Activated CD8-positive, alpha-beta memory T cell treated with anti-CD3 and anti-CD28 coated beads, Interleukin-2, amount 50 U/mL, for 1 hour (primary cell): ENCODE measurements around the gene OR7C1.
"Not testable (repeated sequence)": the region's sequence is repeated elsewhere in the genome, so short reads cannot be mapped to it uniquely, and the experiment has no call there.

ENCODE experiments used
- DNase-seq: peaks from one replicate; pipeline ENCODE4 v3.0.0-alpha.2; 2020; ENCODE audit errors: extremely low read depth

OR7C1 gene

DNA sequence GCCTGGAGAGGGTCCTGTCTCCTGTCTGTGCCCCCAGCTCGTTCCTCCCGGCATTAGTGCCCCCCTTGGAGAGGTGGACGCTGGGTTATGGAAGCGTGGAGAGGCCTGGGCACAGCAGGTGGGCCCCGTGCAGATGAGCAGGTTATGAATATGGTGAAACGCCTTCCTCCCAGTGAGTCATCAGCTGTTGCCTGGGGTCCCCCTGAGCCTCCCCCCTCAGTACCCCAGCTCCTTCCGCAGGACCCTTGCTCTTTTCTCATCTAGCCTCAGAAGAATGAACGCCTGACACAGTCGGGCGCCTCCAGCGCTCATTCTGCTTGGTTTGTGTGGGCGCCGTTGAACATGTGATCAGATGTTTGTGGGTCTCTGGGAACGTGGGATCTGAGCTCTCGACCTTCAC is 69.1 kb downstream of the OR7C1 start:
- DNase-seq = not testable (repeated sequence)

DNA sequence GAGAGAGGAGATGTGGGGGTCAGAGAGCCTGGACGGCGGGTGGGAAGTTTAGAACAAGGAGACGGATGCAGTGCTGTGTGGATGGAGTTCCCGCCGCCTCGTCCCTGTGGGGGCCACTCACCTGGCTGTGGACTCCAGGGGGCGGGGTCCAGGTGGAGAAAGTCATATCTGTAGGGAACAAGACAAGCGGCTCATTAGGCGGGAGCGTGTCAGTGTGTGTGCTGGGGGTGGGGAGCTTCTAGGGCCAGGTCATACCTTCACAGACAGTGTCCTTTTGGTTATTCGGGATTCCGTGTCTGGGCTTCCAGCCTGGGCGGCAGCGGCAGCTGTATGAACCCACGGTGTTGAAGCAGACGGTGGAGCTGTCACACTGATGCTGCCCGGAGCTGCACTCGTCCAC is 69.6 kb downstream of the OR7C1 start:
- not testable (repeated sequence) for DNase-seq

DNA sequence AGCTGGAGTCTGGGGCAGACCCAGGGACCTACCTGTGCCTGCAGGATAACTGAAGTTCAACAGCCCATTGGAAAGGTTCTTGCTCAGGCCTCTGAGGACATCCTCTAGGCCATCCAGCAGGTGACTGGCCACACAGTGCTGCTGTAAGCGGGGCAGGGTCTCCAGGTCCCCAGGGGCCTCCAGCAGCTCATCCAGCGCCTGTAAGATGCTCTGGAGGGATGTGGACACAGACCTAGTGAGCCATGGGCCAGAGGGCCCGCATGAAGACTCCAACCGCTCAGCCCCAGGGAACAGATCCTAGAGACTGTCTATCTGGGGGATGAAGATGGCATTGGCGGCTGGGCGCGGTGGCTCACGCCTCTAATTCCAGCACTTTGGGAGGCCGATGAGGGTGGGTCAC is 70.6 kb downstream of the OR7C1 start:
- DNase-seq = no peak

DNA sequence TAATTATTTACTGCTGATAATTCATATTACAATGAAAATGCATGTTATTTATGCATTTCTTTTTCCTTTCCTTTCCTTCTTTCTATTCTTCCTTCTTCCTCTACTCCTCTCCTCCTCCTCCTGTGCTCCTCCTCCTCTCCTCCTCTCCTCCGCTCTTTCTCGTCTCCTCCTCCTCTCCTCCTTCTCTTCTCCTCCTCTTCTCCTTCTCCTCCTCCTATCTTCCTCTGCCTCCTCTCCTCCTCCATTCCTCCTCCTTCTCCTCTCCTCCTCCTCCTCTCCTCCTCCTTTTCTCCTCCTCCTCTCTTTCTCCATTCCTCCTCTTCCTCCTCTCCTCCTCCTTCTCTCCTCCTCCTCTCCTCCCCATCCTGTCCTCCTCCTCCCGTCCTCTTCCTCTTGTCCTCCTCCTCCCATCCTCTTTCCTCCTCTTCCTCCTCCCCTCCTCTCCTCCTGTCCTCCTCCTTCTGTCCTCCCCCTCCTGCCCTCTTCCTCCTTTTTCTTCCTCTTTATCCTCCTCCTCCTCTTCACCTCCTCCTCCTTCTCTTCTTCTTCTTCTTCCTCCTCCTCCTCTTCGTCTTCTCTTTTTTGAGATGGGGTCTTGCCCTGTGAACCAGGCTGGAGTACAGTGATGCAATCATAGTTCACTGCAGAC is 71.4 kb downstream of the OR7C1 start:
- no peak for DNase-seq

DNA sequence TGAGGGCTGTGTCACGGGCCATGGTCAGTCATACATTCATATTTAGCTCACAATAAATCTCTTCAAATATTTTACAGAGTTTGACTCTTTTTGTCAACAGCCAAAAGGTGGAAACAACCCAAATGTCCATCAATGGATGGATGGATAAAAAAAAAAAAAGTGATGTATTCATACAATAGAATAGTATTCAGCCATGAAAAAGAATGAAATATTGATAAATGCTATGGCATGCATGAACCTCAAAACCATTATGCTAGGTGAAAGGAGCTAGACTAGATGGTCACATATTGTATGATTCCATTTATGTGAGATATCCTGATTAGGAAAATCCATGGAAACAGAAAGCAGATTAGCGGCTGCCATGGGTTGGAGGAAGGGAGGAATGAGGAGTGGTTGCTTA is 72.9 kb downstream of the OR7C1 start:
- no peak for DNase-seq

DNA sequence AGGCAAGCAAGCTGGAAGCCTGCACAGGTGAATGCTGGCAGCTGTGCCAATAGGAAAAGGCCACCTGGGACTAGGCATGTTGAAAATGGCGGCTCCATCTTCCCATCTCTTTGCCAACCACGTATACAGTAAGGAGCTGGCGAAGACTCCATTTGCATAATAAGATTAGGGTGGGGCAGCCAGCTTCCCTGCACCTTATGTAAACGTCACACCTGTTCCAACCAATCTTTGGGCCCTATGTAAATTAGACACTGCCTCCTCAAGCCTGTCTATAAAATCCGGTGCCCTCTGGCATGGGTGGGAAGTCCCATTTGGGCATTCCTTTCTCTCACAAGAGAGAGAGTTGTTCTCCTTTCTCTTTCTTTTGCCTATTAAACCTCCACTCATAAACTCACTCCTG is 73.4 kb downstream of the OR7C1 start:
- DNase-seq = no peak

DNA sequence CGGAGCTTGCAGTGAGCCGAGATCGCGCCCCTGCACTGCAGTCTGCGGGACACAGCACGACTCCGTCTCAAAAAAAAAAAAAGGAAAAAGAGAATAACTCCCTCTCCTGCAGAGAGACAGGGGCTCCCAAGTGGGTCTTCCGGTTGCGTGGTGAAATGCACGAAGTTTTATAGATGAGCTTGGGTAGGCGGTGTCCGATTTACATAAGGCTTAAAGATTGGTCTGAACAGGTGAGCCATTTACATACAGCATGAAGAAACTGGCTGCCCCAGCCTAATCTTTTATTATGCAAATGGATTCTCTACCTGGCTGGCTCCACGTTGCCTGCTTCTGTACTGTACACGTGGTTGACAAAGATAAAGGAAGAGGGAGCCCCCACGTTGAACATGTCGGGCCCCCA is 76.2 kb downstream of the OR7C1 start:
- no peak for DNase-seq

DNA sequence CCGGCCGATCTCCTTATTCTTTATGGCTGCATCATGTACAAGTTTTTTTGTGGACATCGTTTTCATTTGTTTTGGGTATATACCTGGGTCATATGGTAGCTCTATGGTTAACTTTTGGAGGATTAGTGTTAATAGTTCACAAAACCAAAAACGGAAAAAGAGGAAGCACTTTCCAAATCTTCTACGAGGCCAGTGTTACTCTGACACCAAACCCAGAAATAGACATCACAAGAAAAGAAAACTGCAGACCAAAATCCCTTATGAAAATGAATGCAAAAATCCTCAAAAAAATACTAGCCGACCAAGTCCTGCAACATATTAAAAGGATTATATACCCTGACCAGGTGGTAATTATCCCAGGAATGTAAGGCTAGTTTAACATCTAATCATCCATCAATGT is 86.4 kb downstream of the OR7C1 start:
- DNase-seq = no peak
